Endothelial cell of umbilical vein (primary cell): ENCODE data around the gene POLN. TPM values are rescaled to one million over a fixed set of nuclear protein-coding genes. Genes with fewer than 3 reads are reported as not detected.

Source experiments
- BruUV-seq: library from RNA; stranded (reverse); fragments of 400-500 nt; replicated peaks from 2 replicates; lab custom pipeline; 2021; lab: Mats Ljungman, UMichigan
- CTCF ChIA-PET: fragments of 300-600, 350-600 bp; sonication (Branson Sonifier 250); formaldehyde crosslinking; loops from one replicate; lab custom pipeline; 2021; ENCODE audit warnings: antibody characterized with exemption, inconsistent platforms; lab: Charles Lee
- POLR2A ChIA-PET: fragments of 300-600, 350-600 bp; sonication (Branson Sonifier 250); formaldehyde crosslinking; loops from one replicate; lab custom pipeline; 2021; ENCODE audit warnings: antibody characterized with exemption, inconsistent platforms; lab: Charles Lee
- DNase-seq: peaks from one replicate; pipeline ENCODE4 v3.0.0-alpha.2; 2011; ENCODE audit warnings: low read depth, low spot score
- FAIRE-seq: peaks from 2 replicates; lab custom pipeline; 2011; peaks lifted over from hg19 to GRCh38; lab: Jason Lieb, UNC
- H2AFZ ChIP-seq: 2 replicates; pipeline ENCODE4 v1.6.0; 2012; ENCODE audit warnings: low read depth, low read length, control low read depth, inconsistent platforms
- H3K27ac ChIP-seq: 2 replicates; pipeline ENCODE4 v1.5.1; 2011; ENCODE audit warnings: low read depth, mild to moderate bottlenecking, control low read depth, low read length, moderate library complexity; ENCODE audit not compliant: insufficient read depth
- H3K27me3 ChIP-seq, 2 experiments: 2 replicates each; pipeline versions ENCODE4 v1.6.0 to v1.6.1; 2011; ENCODE audit warnings: low read length in 2 of 2, mixed read lengths in 1 of 2; ENCODE audit not compliant: control insufficient read depth in 2 of 2, insufficient read depth in 2 of 2
- H3K36me3 ChIP-seq, 2 experiments: 2 replicates in 1 of 2; 3 replicates in 1 of 2; pipeline ENCODE4 v1.5.1; 2011; ENCODE audit warnings: low read length in 2 of 2, mild to moderate bottlenecking in 1 of 2, moderate library complexity in 1 of 2; ENCODE audit not compliant: control insufficient read depth in 2 of 2, insufficient read depth in 2 of 2; ENCODE audit errors: extremely low read depth in 1 of 2
- H3K4me1 ChIP-seq: 3 replicates; pipeline ENCODE4 v1.5.1; 2011; ENCODE audit warnings: mild to moderate bottlenecking, low read length; ENCODE audit not compliant: control insufficient read depth, insufficient read depth; ENCODE audit errors: extremely low read depth
- H3K4me2 ChIP-seq: 2 replicates; pipeline ENCODE4 v1.6.1; 2011; ENCODE audit warnings: low read length, control low read depth, mixed read lengths; ENCODE audit not compliant: insufficient read depth
- H3K4me3 ChIP-seq, 3 experiments: fragments of 200-600 bp in 1 of 3; sonication (generic), shearing (Covaris generic) in 1 of 3; replicated peaks in 1 of 3; 2 replicates each; pipeline ENCODE4 v1.5.1; 2011 to 2016; ENCODE audit warnings: control low read depth in 3 of 3, low read length in 3 of 3, mild to moderate bottlenecking in 2 of 3, inconsistent platforms in 1 of 3, low read depth in 1 of 3, moderate library complexity in 1 of 3; ENCODE audit not compliant: insufficient read depth in 1 of 3
- H3K79me2 ChIP-seq: 2 replicates; pipeline ENCODE4 v1.6.0; 2012; ENCODE audit warnings: low read length, inconsistent platforms; ENCODE audit not compliant: control insufficient read depth, insufficient read depth
- H3K9ac ChIP-seq: replicated peaks from 2 replicates; pipeline ENCODE3; 2011; ENCODE audit warnings: low read length, control low read depth; ENCODE audit not compliant: insufficient read depth; ENCODE audit errors: extremely low read depth
- H3K9me1 ChIP-seq: replicated peaks from 3 replicates; pipeline ENCODE4 v1.6.0; 2011; ENCODE audit warnings: mild to moderate bottlenecking, low read length; ENCODE audit not compliant: control insufficient read depth, insufficient read depth; ENCODE audit errors: extremely low read depth
- H3K9me3 ChIP-seq: replicated peaks from 2 replicates; pipeline ENCODE4 v1.5.1; 2012; ENCODE audit warnings: low read length, inconsistent platforms; ENCODE audit not compliant: control insufficient read depth, insufficient read depth
- H4K20me1 ChIP-seq: replicated peaks from 2 replicates; pipeline ENCODE3; 2011; ENCODE audit warnings: mild to moderate bottlenecking, low read length; ENCODE audit not compliant: control insufficient read depth, insufficient read depth; ENCODE audit errors: extremely low read depth
- CTCF ChIP-seq, 2 donors: IDR thresholded peaks; 1 replicate in 1 of 2; 2 replicates in 1 of 2; pipeline ENCODE4 v1.5.1; 2011; ENCODE audit warnings: low read length in 2 of 2, mild to moderate bottlenecking in 2 of 2, moderate library complexity in 2 of 2, control low read depth in 1 of 2, inconsistent platforms in 1 of 2, low read depth in 1 of 2; ENCODE audit not compliant: insufficient read depth in 1 of 2; ENCODE audit errors: extremely low read depth in 1 of 2
- EZH2 ChIP-seq: IDR thresholded peaks from 2 replicates; pipeline ENCODE4 v1.6.1; 2012; ENCODE audit warnings: borderline replicate concordance, low read depth, mild to moderate bottlenecking, moderate library complexity, low read length, inconsistent platforms; ENCODE audit not compliant: severe bottlenecking
- FOS ChIP-seq: IDR thresholded peaks from 2 replicates; pipeline ENCODE4 v1.6.1; 2011; ENCODE audit warnings: mild to moderate bottlenecking, low read length, moderate library complexity, borderline replicate concordance; ENCODE audit not compliant: insufficient read depth
- GATA2 ChIP-seq: IDR thresholded peaks from 2 replicates; pipeline ENCODE4 v1.7.0; 2011; ENCODE audit warnings: low read depth, mild to moderate bottlenecking, moderate library complexity, mixed read lengths, low read length; ENCODE audit not compliant: insufficient read length, insufficient read depth
- JUN ChIP-seq: IDR thresholded peaks from 2 replicates; pipeline ENCODE4 v1.6.1; 2011; ENCODE audit warnings: borderline replicate concordance, low read depth; ENCODE audit not compliant: insufficient read length, insufficient read depth
- MAX ChIP-seq: IDR thresholded peaks from 2 replicates; pipeline ENCODE4 v1.6.1; 2011; ENCODE audit not compliant: insufficient read depth, insufficient read length
- MYC ChIP-seq: IDR thresholded peaks from one replicate; pipeline ENCODE4 v1.6.1; 2011; ENCODE audit warnings: mild to moderate bottlenecking, low read depth, low read length
- POLR2A ChIP-seq: IDR thresholded peaks from 2 replicates; pipeline ENCODE4 v1.6.1; 2012; ENCODE audit warnings: low read depth, mild to moderate bottlenecking, control low read depth, low read length
- dilution Hi-C: fragments of 300-500 bp; cut with MboI; formaldehyde crosslinking; loops from one replicate; pipeline ENCODE4 v1.15.0; 2019; ENCODE audit warnings: low sequenced_read_pairs; ENCODE audit not compliant: extremely low pct_ligation_motif_present
- intact Hi-C: fragments of 100-400 bp; cut with micrococcal nuclease; formaldehyde crosslinking; loops from one replicate; pipeline ENCODE4 v1.10.0; 2022
- polyA plus RNA-seq, 4 experiments: library from polyadenylated mRNA; depleted of rRNA in 3 of 4; stranded (reverse) in 3 of 4; unstranded in 1 of 4; fragments of >200 nt; gene quantifications; 2 replicates each; pipeline versions ENCODE4 v1.2.1 to v1.2.3, GENCODE V29; 2011 to 2012; ENCODE audit warnings: missing spikeins in 1 of 4
- total RNA-seq: library from RNA; stranded (reverse); gene quantifications from 2 replicates; pipeline ENCODE4 v1.2.3, GENCODE V29; 2021

The POLN gene
- total and polyA plus RNA-seq, 2 donors (not counting 3 experiments of a cell fraction or from before 2014, with no cell fraction given): 1.3 to 4.2 TPM

DNA sequence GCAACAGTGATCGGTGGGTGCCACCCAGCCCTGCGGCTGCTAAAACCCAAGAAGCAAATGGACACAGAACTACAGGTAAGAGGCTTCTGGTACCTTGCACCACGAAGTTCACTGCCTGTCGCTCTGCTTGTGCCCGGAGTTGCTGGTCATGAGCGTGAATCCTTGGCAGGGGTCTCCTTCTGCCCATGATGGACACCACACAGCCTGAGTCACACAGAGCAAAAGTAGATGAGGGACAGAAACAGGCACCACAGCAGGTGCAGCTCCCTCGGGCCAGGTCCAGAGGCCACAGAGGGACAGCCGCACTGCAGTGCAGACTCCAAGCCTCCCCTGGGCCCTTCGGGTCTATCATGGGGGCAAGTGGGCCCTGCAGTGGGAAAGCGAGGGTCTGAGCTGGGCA lies 160.4 kb downstream of the POLN start:
- no TSS peak for BruUV-seq
- intact Hi-C loops (no loop called here), dilution Hi-C loops (no loop called here)
- POLR2A ChIA-PET: no interaction called here
- Histone ChIP-seq H3K9me1 (no peaks in the 10 kb centered on the region), H3K79me2 (no peaks in the 10 kb centered on the region), H3K4me1 (no peaks in the 10 kb centered on the region), H3K27me3 (no peaks in the 10 kb centered on the region), H2AFZ (no peak overlapping the region), H3K27ac (no peak overlapping the region), H3K4me3 (no peak overlapping the region), H3K36me3 (no peaks in the 10 kb centered on the region), H3K4me2 (no peak overlapping the region), H3K9ac (no peak overlapping the region), H4K20me1 (no peaks in the 10 kb centered on the region), H3K9me3 (no peaks in the 10 kb centered on the region)
- DNase-seq (no peak), FAIRE-seq (no peak)
- TF ChIP-seq JUN: no peak
- TF ChIP-seq GATA2: no peak
- no peak for TF ChIP-seq POLR2A
- no peak for TF ChIP-seq MYC
- TF ChIP-seq CTCF (IDR thresholded peaks at IDR 0.05; ENCODE audit: extremely low read depth in 1 of 2, insufficient read depth in 1 of 2, low read depth in 1 of 2, low read length in 2 of 2): no peak
- TF ChIP-seq MAX: no peak
- TF ChIP-seq EZH2: no peak
- no peak for TF ChIP-seq FOS
- CTCF ChIA-PET: interaction anchor here (0.7 kb wide), 1 partner anchor 56 kb away, joined by 3 read pairs; no protein-coding TSS in a partner anchor
